Thyroid gland (tissue), 4 donors: ENCODE measurements around the gene VPREB1.

Experiments
- CTCF ChIP-seq, 6 experiments: fragments of 200-600 bp in 3 of 6; fragments of 450-650 bp in 3 of 6; sonication (generic) in 3 of 6; IDR thresholded peaks; one replicate each; pipeline ENCODE4 v1.5.1; 2016 to 2019; ENCODE audit warnings: antibody characterized with exemption in 6 of 6, mild to moderate bottlenecking in 2 of 6, inconsistent platforms in 1 of 6, moderate library complexity in 1 of 6
- POLR2A ChIP-seq, 2 donors: fragments of 450-650 bp; IDR thresholded peaks; one replicate each; pipeline ENCODE4 v1.6.1; 2017; ENCODE audit warnings: antibody characterized with exemption in 2 of 2, mild to moderate bottlenecking in 2 of 2, moderate library complexity in 1 of 2

DNA sequence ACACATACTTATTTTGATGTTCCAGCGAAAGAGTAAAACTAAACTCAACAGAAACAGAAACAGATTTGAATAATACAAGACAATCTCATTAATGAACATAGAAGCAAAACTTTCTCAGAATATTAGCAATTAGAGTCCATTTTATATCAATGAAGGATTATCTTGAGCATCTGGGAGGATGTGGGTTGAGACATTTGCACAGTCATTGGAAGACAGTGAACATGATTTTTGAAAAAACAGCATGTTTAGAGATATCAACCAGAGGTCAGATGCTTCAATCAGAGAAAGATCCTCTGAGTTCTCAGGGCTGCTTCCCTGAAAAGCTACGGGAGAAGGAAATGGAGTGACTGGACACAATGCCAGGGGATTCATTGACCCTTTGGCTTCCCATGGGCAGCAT, 35.9 kb upstream of the VPREB1 start:
- TF ChIP-seq CTCF (IDR thresholded peaks at IDR 0.05) (no peak), POLR2A (IDR thresholded peaks at IDR 0.05) (no peak)
